T-helper 22 cell (primary cell): ENCODE measurements around the gene TGFBI.

Source experiments
- DNase-seq: peaks from one replicate; pipeline ENCODE4 v3.0.0-alpha.2; 2020; ENCODE audit warnings: low read depth

TGFBI gene

GRCh38 chr5:136028782-136029742 is at the start of gene TGFBI:
Gene TGFBI, plus strand, starts transcription at chr5:136028988. Its CDS starts 68 bp downstream, at chr5:136029056.
- no peak for DNase-seq

GRCh38 chr5:135978993-135979392 is 49.8 kb upstream of the TGFBI start:
- DNase-seq = no peak

DNA sequence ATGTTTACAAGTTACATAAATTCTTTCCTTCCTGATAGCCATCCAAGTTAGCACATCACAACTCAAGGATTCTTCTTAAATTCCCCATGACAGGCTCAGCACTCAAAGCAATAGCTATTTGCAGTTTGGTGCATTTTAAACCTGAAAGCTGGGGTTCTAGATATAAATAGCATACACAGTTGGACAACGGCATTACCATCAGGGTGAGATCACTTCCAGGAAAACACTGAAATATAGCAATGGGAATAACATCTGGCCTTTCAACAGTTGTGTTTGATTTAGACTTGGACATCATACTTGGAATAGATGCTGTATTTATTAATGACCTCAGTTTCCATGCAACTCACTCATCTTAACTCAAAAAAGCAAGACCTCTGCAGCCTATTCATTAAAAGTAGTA is 49.3 kb upstream of the TGFBI start:
- DNase-seq = no peak

DNA sequence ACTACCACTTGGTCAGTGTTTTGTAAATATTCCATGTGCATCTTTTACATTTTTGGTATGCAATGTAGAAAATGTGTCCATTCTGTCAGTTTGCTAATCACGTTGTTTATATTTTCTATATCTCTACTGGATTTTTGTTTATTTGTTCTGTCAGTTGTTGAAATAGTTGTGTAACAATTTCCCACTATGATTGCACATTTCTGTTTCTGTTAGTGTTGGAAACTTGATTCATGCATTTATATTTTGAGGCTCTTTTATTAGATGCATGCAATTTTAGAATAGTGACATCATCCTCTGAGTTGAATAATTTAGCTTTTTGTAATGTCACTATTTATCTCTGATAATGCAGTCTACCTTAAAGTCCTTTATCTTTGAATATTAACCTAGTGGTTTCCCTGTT is 48.2 kb upstream of the TGFBI start:
- DNase-seq = no peak

GRCh38 chr5:135985951-135986350 is 42.8 kb upstream of the TGFBI start:
- DNase-seq = no peak

- no peak for DNase-seq
Observed at GRCh38 chr5:135986401-135986800, 42.4 kb upstream of the TGFBI start.

DNA sequence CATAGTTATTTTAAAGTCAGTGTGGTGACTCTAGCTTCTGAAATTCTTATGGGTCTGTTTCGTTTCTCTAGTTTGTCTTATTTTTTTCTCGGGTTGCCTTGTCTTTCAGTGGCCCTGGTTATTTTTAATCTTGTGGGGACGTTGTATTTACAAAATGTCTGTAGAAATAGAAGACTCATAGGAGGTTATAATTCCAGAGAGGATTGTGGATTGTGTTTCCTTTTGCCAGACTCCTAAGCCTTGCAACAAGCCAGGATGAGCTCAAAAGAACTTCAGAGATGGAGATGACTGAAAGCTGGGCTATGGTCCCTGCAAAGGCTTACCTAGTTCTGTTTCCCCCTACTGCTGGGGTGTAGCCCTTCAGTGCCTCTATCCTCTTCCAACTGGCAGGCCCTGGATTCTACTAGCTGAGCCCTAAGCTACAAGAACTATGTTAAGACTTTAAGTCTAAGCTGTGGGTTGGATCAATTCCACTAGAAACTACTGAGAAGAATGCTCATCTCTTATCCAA is 41.8 kb upstream of the TGFBI start:
- no peak for DNase-seq

DNA sequence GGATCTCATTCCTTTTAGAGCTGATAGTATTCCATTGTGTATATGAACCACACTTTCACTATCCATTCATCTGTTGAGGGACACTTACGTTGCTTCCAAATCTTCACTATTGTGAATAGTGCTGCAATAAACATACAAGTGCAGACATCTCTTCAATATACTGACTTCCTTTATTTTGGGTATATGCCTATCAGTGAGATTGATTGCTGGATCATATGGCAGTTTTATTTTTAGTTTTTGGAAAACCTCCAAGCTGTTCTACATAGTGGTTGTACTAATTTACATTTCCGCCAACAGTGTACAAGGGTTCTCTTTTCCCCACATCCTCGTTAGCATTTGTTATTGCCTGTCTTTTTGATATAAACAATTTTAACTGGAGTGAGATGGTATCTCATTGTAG is 40.2 kb upstream of the TGFBI start:
- no peak for DNase-seq

- DNase-seq = no peak
Observed at GRCh38 chr5:135989686-135990085, 39.1 kb upstream of the TGFBI start.

- DNase-seq = no peak
Observed at GRCh38 chr5:135990528-135991255, 38.1 kb upstream of the TGFBI start.

- DNase-seq = no peak
Observed at GRCh38 chr5:135991429-135991828, 37.4 kb upstream of the TGFBI start.

GRCh38 chr5:135993335-135993879 is 35.4 kb upstream of the TGFBI start:
- DNase-seq = no peak

DNA sequence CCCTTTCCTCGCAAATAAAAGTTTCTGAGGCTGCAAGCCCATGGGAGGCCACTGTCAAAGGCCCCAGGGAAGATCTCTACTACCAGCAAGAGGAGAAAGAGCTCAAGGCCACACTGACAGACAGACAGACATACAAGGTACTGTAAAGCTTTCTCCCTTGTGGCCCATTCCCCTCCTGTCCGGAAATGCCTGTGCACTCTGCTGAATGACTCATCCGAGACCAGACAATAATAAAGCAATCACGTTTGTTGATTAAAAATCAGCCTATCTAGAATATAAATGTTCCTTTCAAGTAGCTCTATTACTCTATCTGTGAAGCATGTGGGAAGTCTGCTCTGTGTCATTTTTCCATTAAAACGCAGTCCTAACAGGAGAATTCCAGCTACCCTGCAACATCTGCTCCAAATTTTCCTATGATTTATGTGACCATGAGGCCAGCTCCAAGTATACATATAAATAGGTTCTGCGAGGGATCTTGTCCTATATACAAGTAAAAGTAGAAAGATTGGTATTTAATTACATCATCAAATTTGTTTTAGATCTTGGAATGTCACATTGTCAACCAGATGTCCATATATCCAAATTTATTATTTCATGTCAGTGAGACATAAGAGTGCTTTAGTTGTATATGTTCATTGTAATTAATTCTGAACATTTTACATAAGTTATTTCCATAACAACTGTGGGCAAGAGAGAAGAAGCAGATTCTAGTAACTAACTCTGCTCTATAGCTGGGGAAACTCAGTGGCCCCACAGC is 34.7 kb upstream of the TGFBI start:
- no peak for DNase-seq

GRCh38 chr5:135995976-135996375 is 32.8 kb upstream of the TGFBI start:
- no peak for DNase-seq

DNA sequence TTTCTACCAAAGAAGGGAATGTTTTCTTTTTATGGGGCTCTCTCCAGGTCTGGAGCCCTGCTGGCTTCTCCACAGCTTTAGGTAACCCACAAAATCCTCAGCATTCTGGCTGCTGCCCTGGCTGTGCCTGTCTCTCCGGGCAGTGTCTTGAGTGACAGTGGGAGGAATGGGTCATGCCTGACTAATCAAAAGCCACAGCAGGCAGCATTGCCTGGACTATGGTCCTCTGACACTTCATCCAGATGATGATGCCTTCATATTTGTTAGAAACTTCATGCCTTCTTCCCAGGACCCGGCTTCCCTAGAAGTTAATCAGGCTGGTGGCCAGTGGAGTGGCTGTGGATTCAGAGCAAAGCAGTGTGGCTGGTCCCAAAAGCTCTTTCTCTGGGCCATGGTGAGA is 32.2 kb upstream of the TGFBI start:
- DNase-seq = no peak

DNA sequence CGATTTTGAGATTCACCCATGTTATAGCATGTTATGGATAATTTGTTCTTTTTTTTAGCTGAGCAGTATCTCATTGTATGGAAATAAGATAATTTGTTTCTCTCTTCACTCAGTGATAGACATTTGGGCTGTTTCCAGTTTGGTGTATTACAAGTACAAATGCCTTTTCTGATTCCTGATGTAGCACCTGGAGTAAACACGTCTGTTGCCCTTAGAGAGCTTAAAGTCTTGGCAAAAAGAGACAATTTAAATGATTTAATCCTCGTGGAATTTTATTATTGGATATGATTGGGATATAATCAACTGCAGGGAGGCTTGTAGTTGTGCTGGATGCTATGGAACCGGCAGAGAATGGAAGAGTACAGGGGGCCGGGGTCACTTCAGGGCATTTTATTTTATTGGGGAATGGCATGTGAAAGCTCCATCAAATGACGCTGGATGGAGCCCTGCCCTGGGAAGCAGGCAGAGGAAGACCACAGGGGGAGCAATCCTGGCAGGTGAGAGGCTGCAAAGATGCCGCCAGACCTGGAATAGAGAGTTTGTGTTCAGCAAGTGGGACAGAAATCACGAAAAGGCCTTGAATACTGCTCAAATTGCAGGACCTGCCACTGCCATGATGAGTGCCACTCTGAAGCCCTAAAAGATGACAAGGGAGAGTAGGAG is 31.0 kb upstream of the TGFBI start:
- no peak for DNase-seq

DNA sequence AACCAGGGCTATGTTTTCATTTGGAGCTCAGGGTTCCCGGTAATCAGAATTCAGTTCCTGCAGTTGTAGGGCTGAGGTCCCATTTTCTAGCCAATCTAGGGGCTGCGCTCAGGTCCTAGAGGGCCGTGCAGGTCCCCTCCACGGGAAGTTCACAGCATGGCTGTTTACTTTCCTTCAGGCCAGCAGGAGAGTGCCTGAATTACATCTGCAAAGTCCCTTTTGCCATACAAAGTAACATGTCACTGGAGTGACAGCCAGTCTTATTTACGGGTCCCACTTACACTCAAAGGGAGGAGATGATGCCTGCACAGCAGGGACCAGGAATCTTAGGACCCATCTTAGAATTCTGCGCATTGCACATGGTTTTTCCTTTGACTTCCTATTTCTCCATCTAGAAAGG is 29.9 kb upstream of the TGFBI start:
- DNase-seq = no peak

GRCh38 chr5:135999406-136000139 is 29.2 kb upstream of the TGFBI start:
- DNase-seq = no peak

GRCh38 chr5:136000147-136000546 is 28.6 kb upstream of the TGFBI start:
- no peak for DNase-seq

DNA sequence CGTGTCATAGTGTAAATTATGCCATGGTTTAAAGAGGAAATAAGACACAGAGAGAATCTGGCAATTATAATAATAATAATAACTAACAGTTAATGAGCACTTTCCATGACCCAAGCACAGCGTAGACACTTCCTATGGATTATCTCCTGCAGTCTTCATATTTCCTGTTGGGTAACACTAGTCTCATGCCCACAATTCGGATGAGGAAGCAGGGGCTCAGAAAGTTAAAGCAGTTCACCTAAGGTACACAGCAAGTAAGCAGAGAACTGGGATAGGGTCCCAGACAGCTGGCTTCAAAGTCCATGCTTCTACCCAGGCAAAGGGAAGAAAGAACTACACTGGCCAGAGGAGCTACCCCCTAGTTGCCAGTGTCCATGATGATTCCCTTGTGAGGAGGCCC is 27.9 kb upstream of the TGFBI start:
- no peak for DNase-seq
